B cell (primary cell): Measurements from ENCODE around the gene MT1M. TPM values are rescaled to one million over a fixed set of nuclear protein-coding genes. Genes with fewer than 3 reads are reported as not detected.

Experiments used
- ATAC-seq: fragments of 200-7000 bp; cut with Tn5 transposase; one replicate; pipeline ENCODE4 v1.10.0; 2021; ENCODE audit warnings: low read depth, mild to moderate bottlenecking, moderate number of reproducible peaks, moderate library complexity
- CTCF ChIA-PET: fragments of 350-600 bp; sonication (Branson Sonifier 250); formaldehyde crosslinking; loops from one replicate; lab custom pipeline; 2021; ENCODE audit warnings: antibody characterized with exemption, inconsistent platforms; lab: Charles Lee
- POLR2A ChIA-PET: fragments of 350-600 bp; sonication (Branson Sonifier 250); formaldehyde crosslinking; loops from one replicate; lab custom pipeline; 2021; ENCODE audit warnings: antibody characterized with exemption; lab: Charles Lee
- DNase-seq: peaks from one replicate; pipeline ENCODE4 v3.0.0; 2013
- H2AFZ ChIP-seq: 2 replicates; pipeline ENCODE4 v1.6.1; 2012; ENCODE audit warnings: mild to moderate bottlenecking, low read depth, low read length; ENCODE audit not compliant: insufficient read depth, poor library complexity, severe bottlenecking
- H3K27ac ChIP-seq, 2 donors: 1 replicate in 1 of 2; 2 replicates in 1 of 2; pipeline ENCODE4 v1.5.1; 2012 to 2013; ENCODE audit warnings: low read length in 2 of 2, mild to moderate bottlenecking in 2 of 2, moderate library complexity in 1 of 2
- H3K27me3 ChIP-seq, 4 experiments: fragments of 200-600 bp in 1 of 4; sonication (generic) in 1 of 4; replicated peaks in 1 of 4; 1 replicate in 2 of 4; 2 replicates in 2 of 4; pipeline versions ENCODE4 v1.6.1 to v1.7.0; 2013 to 2016; ENCODE audit warnings: low read length in 3 of 4, mild to moderate bottlenecking in 2 of 4, mixed read lengths in 1 of 4, moderate library complexity in 1 of 4; ENCODE audit not compliant: insufficient read depth in 4 of 4, control insufficient read depth in 3 of 4; ENCODE audit errors: control extremely low read depth in 1 of 4
- H3K36me3 ChIP-seq, 2 experiments: replicated peaks in 1 of 2; 1 replicate in 1 of 2; 2 replicates in 1 of 2; pipeline versions ENCODE4 v1.6.1 to v1.7.1; 2013; ENCODE audit warnings: low read length in 1 of 2; ENCODE audit not compliant: insufficient read depth in 2 of 2, control insufficient read depth in 1 of 2; ENCODE audit errors: control extremely low read depth in 1 of 2, extremely low read depth in 1 of 2
- H3K4me1 ChIP-seq, 2 donors: fragments of 200-600 bp in 1 of 2; sonication (generic) in 1 of 2; 1 replicate in 1 of 2; 2 replicates in 1 of 2; pipeline versions ENCODE4 v1.5.1 to v1.6.1; 2013 to 2017; ENCODE audit warnings: low read length in 2 of 2; ENCODE audit not compliant: control insufficient read depth in 2 of 2, insufficient read depth in 2 of 2
- H3K4me2 ChIP-seq: replicated peaks from 2 replicates; pipeline ENCODE3; 2012; ENCODE audit warnings: mild to moderate bottlenecking, low read depth, low read length; ENCODE audit not compliant: poor library complexity, severe bottlenecking
- H3K4me3 ChIP-seq, 5 experiments: fragments of 200-600 bp in 1 of 5; sonication (generic) in 1 of 5; 1 replicate in 3 of 5; 2 replicates in 2 of 5; pipeline versions ENCODE4 v1.5.1 to v1.7.0; 2011 to 2016; ENCODE audit warnings: low read length in 4 of 5, mild to moderate bottlenecking in 4 of 5, low read depth in 2 of 5, control low read depth in 1 of 5, moderate library complexity in 1 of 5; ENCODE audit not compliant: insufficient read depth in 1 of 5; ENCODE audit errors: control extremely low read depth in 1 of 5, extremely low read depth in 1 of 5
- H3K79me2 ChIP-seq: fragments of 200-600 bp; sonication (generic); one replicate; pipeline ENCODE4 v1.6.0; 2016; ENCODE audit warnings: low read length; ENCODE audit not compliant: control insufficient read depth, insufficient read depth
- H3K9ac ChIP-seq: fragments of 200-600 bp; sonication (generic); 2 replicates; pipeline ENCODE4 v1.6.1; 2017; ENCODE audit warnings: mild to moderate bottlenecking, low read length, moderate library complexity
- H3K9me3 ChIP-seq, 3 donors: one replicate each; pipeline versions ENCODE4 v1.6.1 to v1.7.1; 2013; ENCODE audit warnings: low read length in 2 of 3; ENCODE audit not compliant: control insufficient read depth in 2 of 3, insufficient read depth in 1 of 3; ENCODE audit errors: control extremely low read depth in 1 of 3
- H4K20me1 ChIP-seq: 2 replicates; pipeline ENCODE4 v1.6.0; 2012; ENCODE audit warnings: mild to moderate bottlenecking, low read length; ENCODE audit not compliant: insufficient read depth, control insufficient read depth, poor library complexity, severe bottlenecking
- H3K27ac Mint-ChIP-seq: one replicate; pipeline ENCODE4 v1.8.0; 2021; ENCODE audit warnings: mixed read lengths
- H3K27me3 Mint-ChIP-seq: one replicate; pipeline ENCODE4 v1.8.0; 2021; ENCODE audit warnings: mixed read lengths
- H3K4me1 Mint-ChIP-seq: one replicate; pipeline ENCODE4 v1.8.0; 2021; ENCODE audit warnings: mixed read lengths
- H3K4me3 Mint-ChIP-seq: one replicate; pipeline ENCODE4 v1.8.0; 2021; ENCODE audit warnings: mixed read lengths
- H3K9me3 Mint-ChIP-seq: one replicate; pipeline ENCODE4 v1.8.0; 2022; ENCODE audit warnings: mixed read lengths; ENCODE audit not compliant: insufficient read depth
- EZH2 ChIP-seq: IDR thresholded peaks from 2 replicates; pipeline ENCODE4 v1.6.1; 2012; ENCODE audit warnings: borderline replicate concordance, low read depth, mild to moderate bottlenecking, moderate library complexity, low read length; ENCODE audit not compliant: insufficient read depth, poor library complexity, severe bottlenecking
- WGBS: methylation state at CpG from one replicate; pipeline ENCODE4 v1.1.5; 2013; ENCODE audit warnings: missing lambda C conversion rate; ENCODE audit not compliant: insufficient coverage; 5-methylcytosine and 5-hydroxymethylcytosine counted together
- intact Hi-C: fragments of 100-400 bp; cut with micrococcal nuclease; formaldehyde crosslinking; loops from one replicate; pipeline ENCODE4 v1.10.0; 2022
- polyA plus RNA-seq: library from polyadenylated mRNA; depleted of rRNA; stranded (reverse); fragments of >200 nt; gene quantifications from 2 replicates; pipeline ENCODE4 v1.2.3, GENCODE V29; 2012
- total RNA-seq, 2 donors: library from RNA; stranded (reverse); fragments of 120-200 nt in 1 of 2; gene quantifications; 1 replicate in 1 of 2; 2 replicates in 1 of 2; pipeline versions ENCODE4 v1.2.3 to v1.2.4, GENCODE V29; 2013 to 2022
- TF ChIP-seq, protein P1 (sequence below): fragments of 200-600 bp; IDR thresholded peaks from one replicate; pipeline ENCODE4 v1.8.0; 2022; ENCODE audit warnings: antibody characterized with exemption, mild to moderate bottlenecking

The MT1M gene
- total and polyA plus RNA-seq, 2 donors (not counting 1 experiment from before 2014, with no cell fraction given) = not detected

DNA sequence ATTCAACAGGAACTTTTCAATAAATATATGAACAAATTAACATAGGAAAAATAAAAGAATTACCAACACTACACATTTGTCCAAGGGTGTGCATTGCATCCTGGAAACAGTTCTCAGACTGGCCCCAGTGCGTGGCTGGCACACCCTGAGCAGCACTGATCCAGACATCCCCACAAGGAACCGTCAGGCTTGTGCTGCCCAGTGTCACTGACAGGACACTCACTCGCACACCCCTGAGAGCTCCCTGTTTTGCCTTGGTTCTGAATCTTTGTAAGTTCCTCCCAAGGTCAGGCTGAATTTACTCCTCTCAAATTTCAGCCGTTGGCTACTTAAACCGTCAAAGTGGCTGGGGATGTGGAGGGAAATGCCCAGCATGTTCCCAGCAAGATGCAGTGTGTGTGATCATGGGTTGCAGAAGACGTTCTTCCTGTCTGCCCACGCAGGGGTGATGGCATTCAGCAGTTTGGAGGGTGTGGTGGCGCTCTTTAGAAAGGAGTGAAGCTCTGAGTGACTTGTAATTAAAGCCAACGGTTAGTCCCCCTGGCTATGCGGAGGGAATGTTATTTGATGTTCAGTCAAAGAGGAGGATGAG is 22.3 kb upstream of the MT1M start:
- peak; percentile 66 for DNase-seq
- H3K4me1 ChIP-seq = peaks cover 21 to 41% of the 10 kb centered on the region in 2 donors
- H3K9me3 ChIP-seq = no peaks in the 10 kb centered on the region
- no peaks in the 10 kb centered on the region for H3K9me3 Mint-ChIP-seq
- peak overlapping the region; percentile 86 for H3K4me2 ChIP-seq
- ATAC-seq = no peak
- no peaks in the 10 kb centered on the region for H4K20me1 ChIP-seq
- CTCF ChIA-PET = interaction anchor here (1.0 to 2.2 kb wide), 6 partner anchors 8 to 96 kb away, joined by 3 to 18 read pairs (median 5); no protein-coding TSS in a partner anchor
- H3K9ac ChIP-seq = peak overlapping the region; percentile 66
- H3K27ac ChIP-seq = peak overlapping the region; percentile 27 to 42
- H3K4me3 Mint-ChIP-seq = peak overlapping the region; percentile 97
- TF ChIP-seq, protein P1, sequence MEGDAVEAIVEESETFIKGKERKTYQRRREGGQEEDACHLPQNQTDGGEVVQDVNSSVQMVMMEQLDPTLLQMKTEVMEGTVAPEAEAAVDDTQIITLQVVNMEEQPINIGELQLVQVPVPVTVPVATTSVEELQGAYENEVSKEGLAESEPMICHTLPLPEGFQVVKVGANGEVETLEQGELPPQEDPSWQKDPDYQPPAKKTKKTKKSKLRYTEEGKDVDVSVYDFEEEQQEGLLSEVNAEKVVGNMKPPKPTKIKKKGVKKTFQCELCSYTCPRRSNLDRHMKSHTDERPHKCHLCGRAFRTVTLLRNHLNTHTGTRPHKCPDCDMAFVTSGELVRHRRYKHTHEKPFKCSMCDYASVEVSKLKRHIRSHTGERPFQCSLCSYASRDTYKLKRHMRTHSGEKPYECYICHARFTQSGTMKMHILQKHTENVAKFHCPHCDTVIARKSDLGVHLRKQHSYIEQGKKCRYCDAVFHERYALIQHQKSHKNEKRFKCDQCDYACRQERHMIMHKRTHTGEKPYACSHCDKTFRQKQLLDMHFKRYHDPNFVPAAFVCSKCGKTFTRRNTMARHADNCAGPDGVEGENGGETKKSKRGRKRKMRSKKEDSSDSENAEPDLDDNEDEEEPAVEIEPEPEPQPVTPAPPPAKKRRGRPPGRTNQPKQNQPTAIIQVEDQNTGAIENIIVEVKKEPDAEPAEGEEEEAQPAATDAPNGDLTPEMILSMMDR = no peak
- no peaks in the 10 kb centered on the region for H3K27me3 ChIP-seq
- peak overlapping the region; percentile 66 for H3K27ac Mint-ChIP-seq
- H3K79me2 ChIP-seq = no peaks in the 10 kb centered on the region
- H3K36me3 ChIP-seq = no peaks in the 10 kb centered on the region
- H2AFZ ChIP-seq = peak overlapping the region; percentile 77
- peaks cover 37% of the 10 kb centered on the region for H3K4me1 Mint-ChIP-seq
- WGBS = 49% methylated on average over 9 of the region's 10 CpGs
- POLR2A ChIA-PET = no interaction called here
- no peaks in the 10 kb centered on the region for H3K27me3 Mint-ChIP-seq
- intact Hi-C loops = no loop called here
- H3K4me3 ChIP-seq = peak overlapping the region; percentile 60 to 77 (median 73)

DNA sequence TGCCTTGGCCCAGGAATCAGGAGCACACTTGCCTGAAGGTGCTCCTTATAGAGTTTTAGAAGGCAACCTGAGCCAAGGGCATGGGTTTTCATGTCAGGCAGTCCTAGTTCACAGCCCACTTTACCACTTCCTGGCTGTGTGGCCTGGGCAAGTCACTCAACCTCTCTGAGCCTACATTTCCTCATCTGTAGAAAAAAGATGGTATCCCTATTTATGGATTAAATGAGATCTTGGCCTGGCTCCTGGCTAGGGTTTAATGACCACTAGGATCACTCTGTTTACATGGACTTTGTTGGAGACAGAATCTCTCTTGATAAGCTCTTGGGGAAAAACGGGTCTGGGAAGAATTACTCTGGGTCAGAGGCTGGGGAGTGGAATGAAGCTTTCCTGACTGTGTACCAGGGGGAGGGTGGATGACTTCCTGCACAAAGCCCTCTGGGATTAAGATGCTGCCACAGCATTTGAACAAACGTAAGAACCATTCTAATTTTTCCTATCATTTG is 21.8 kb upstream of the MT1M start:
- Mint-ChIP-seq H3K9me3 (no peaks in the 10 kb centered on the region), H3K4me3 (peak overlapping the region; percentile 76), H3K27ac (peak overlapping the region; percentile 66), H3K4me1 (peaks cover 37% of the 10 kb centered on the region), H3K27me3 (no peaks in the 10 kb centered on the region)
- TF ChIP-seq EZH2 = no peak
- TF ChIP-seq, protein P1 = no peak
- DNase-seq (no peak), ATAC-seq (no peak)
- no peaks in the 10 kb centered on the region for H3K9me3 ChIP-seq
- intact Hi-C loops = no loop called here
- no peaks in the 10 kb centered on the region for H3K27me3 ChIP-seq
- H3K36me3 ChIP-seq = no peaks in the 10 kb centered on the region
- POLR2A ChIA-PET = no interaction called here
- no peak overlapping the region for H3K9ac ChIP-seq
- H3K27ac ChIP-seq = peak overlapping the region in 1 of 2 donors; percentile 27
- no peaks in the 10 kb centered on the region for H3K79me2 ChIP-seq
- CTCF ChIA-PET = interaction anchor here (1.8 kb wide), 2 partner anchors 9 to 91 kb away, joined by 4 to 5 read pairs; no protein-coding TSS in a partner anchor
- no peak overlapping the region for H3K4me3 ChIP-seq
- H3K4me1 ChIP-seq = peaks cover 21 to 41% of the 10 kb centered on the region in 2 donors
- peak overlapping the region; percentile 86 for H3K4me2 ChIP-seq
- H4K20me1 ChIP-seq = no peaks in the 10 kb centered on the region
- 6% methylated on average over 2 of the region's 2 CpGs for WGBS
- H2AFZ ChIP-seq = peak overlapping the region; percentile 77
